Cardiac fibroblast (primary cell): ENCODE data around the gene PC.

Experiments
- DNase-seq, 2 donors: peaks; one replicate each; pipeline versions ENCODE4 v3.0.0 to v3.0.0-alpha.2; 2010; ENCODE audit warnings: low read depth in 2 of 2
- H3K4me3 ChIP-seq, 2 donors: replicated peaks in 1 of 2; 1 replicate in 1 of 2; 2 replicates in 1 of 2; pipeline ENCODE4 v1.5.1; 2011; ENCODE audit warnings: low read depth in 2 of 2, low read length in 2 of 2, mild to moderate bottlenecking in 2 of 2, moderate library complexity in 1 of 2
- TF ChIP-seq, protein P1 (sequence below): IDR thresholded peaks from one replicate; pipeline ENCODE4 v1.5.1; 2011; ENCODE audit warnings: low read depth, mild to moderate bottlenecking, low read length, inconsistent platforms

The PC gene

DNA sequence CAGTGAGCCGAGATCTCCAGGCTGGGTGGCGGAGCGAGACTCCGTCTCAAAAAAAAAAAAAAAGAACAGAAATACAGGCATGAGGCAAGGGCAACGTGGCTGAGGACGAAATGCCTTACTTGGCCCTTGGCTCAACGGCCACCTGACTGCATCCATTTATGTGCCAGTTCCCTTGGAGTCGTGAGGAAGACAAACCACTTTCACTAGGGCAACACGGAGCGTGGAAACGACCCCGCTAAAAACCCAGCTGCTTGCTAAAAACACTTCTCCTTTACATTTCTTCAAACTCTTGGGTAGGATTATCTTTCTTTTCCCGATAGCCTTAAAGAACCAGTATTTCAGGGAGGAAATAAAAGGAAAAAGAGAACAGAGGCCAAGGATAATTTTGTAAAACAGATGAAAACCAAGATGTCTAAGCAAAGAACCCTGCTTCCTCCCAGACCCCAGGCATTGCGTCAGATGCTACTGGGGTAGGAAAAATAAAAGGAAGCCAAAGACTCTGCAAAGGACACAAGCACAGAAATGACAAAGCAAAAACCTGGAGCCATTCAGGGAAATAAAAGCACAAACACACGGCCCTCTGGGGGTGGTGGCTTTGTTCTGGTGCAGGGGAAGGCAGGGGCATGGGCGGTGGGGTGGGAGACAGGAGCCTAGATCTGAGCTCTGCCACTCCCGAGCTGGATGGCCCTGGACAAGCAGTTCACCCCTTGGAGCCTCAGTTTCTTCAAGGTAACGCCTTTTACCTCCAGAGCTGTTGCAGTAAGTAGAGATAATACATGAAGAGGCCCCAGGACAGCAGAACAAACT is 37.0 kb downstream of the PC start:
- no peak overlapping the region for H3K4me3 ChIP-seq
- DNase-seq, result no peak
- TF ChIP-seq, protein P1, sequence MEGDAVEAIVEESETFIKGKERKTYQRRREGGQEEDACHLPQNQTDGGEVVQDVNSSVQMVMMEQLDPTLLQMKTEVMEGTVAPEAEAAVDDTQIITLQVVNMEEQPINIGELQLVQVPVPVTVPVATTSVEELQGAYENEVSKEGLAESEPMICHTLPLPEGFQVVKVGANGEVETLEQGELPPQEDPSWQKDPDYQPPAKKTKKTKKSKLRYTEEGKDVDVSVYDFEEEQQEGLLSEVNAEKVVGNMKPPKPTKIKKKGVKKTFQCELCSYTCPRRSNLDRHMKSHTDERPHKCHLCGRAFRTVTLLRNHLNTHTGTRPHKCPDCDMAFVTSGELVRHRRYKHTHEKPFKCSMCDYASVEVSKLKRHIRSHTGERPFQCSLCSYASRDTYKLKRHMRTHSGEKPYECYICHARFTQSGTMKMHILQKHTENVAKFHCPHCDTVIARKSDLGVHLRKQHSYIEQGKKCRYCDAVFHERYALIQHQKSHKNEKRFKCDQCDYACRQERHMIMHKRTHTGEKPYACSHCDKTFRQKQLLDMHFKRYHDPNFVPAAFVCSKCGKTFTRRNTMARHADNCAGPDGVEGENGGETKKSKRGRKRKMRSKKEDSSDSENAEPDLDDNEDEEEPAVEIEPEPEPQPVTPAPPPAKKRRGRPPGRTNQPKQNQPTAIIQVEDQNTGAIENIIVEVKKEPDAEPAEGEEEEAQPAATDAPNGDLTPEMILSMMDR, result no peak

DNA sequence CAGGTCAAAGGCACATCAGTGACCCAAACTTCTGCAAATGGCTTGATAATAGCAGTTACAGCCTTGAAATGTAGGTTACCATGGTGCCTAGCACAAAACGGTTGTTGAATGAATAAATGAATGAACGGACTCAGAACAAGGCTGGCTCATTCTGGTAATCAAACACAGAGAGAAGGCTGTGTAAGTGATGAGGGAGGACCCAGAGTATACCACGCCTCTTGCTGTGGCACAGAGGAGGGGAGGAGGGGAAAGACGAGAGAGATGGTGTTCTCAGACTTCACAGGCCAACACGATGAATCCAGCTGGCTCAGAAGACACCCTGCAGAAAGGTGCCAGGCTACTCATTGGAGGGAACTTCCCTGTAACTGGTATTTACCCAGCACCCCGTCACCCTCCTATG is 38.3 kb downstream of the PC start:
- no peak for DNase-seq
- TF ChIP-seq, protein P1, result no peak

DNA sequence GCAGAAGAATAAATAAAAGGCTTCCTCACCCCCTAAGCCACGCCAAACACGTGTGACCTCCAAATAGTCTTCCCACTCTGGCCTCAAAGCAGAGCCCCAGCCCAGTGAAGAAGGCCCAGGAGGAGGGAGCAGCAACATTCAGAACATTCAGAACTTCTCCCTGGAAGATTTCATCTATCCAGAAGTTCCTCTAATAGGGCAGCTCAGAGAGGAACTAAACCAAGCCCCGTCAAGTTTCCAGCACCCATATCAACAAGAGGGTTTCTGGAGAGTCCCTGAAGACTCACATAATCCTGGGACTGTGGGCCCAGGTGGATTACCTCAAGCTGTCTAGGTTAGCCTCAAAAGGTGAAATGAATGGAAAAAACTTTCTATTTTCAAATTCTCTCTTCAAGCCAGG is 39.4 kb downstream of the PC start:
- DNase-seq, result no peak
- TF ChIP-seq, protein P1, result no peak
- H3K4me3 ChIP-seq, result no peak overlapping the region

More for the DNA sequence above, 38.3 kb downstream of the PC start:
- no peak overlapping the region for H3K4me3 ChIP-seq

DNA sequence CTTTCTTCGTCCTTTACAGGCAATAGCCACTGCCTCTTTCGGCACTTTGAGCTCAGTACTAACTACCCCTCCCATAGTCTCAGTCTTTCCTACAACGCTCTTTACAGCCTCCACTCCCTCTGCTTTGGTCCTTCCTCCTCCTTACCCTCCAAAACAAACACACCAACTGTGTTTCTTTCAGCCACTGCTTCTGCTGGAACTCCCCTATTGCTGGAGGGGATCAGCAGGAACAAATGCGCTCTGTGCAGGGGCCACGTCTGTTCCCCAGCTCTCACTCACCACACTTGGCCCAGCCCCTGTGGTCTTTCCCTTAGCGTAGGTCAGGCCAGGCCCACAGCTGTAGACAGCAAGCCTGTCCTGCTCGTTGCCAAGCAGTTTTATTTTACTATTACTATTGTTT is 42.3 kb downstream of the PC start:
- H3K4me3 ChIP-seq, result no peak overlapping the region
- TF ChIP-seq, protein P1, result no peak
- DNase-seq, result no peak

DNA sequence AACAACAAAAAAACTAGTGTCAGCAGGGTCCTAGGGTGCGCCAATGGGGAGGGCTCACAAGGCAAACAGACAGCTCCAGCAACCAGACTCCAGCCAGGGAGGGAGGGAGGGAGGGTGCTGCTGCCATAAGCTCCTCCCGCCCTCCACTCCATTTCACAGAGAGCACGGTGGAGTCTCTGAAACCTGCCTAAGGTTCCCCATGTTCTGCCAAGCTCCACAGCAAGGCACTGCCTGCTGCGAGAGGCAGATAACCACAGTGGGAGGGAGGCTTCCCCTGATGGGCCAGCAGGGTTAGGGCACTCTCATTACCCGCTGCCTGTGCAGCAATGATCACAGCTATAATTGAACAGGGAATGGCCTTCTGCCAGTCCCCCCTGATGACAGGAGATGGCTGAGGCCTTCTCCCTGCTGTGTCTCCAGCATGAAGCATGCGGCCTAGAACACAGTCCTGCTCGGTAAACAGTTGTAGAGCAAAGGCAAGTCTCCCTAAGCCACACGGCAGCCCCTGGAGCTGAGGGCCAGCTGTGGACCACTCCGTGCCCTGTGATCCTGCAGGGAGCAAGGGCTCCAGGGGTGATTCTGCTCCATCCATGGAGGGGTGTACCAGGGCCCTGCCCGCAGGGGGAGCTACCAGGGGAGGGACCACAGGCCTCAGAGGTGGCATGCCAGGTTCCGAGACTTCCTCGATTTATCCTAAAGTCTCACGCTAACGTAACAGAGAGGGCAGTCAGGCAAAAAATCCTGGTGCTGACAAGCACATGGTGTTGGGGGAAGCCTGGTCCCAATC is 42.9 kb downstream of the PC start:
- TF ChIP-seq, protein P1, result no peak
- DNase-seq, result no peak
- H3K4me3 ChIP-seq, result no peak overlapping the region

DNA sequence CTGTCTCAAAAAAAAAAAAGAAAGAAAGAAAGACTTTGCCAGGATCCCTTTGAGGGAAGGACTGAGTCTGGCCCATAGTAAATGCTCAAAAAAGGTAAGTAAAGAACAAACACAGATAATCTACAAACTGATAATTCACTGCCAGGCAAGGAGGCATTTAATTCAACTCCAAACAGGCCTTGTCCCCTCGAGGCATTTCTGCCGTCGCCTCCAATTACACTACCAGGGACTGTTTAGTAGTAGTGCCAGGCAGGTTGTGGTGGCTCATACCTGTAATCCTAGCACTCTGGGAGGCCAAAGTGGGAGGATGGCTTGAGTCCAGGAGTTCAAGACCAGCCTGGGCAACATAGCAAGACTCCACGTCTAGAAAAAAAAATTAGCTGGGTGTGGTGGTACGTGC is 43.7 kb downstream of the PC start:
- H3K4me3 ChIP-seq, result no peak overlapping the region
- TF ChIP-seq, protein P1, result no peak
- DNase-seq, result no peak
